T-helper 1 cell treated with Interleukin-12 subunit alpha and Interleukin-12 subunit beta and Interleukin-4 antibody, amounts not matched to agents 30 ng/mL and 1 ng/mL, for 36 hours (primary cell): ENCODE results near the gene AGXT2. TPM values are rescaled to one million over a fixed set of nuclear protein-coding genes. Genes with fewer than 3 reads are reported as not detected.
"Not testable (repeated sequence)": the region's sequence is repeated elsewhere in the genome, so short reads cannot be mapped to it uniquely, and the experiment has no call there.

ENCODE experiments used
- intact Hi-C: fragments of 100-400 bp; cut with micrococcal nuclease; formaldehyde crosslinking; loops from one replicate; pipeline ENCODE4 v1.15.1; 2024
- total RNA-seq: library from RNA; stranded (reverse); gene quantifications from 2 replicates; pipeline ENCODE4 v1.2.3, GENCODE V29; 2022

Gene AGXT2
- total RNA-seq, 1 donor from 2014 or later, result not detected

DNA sequence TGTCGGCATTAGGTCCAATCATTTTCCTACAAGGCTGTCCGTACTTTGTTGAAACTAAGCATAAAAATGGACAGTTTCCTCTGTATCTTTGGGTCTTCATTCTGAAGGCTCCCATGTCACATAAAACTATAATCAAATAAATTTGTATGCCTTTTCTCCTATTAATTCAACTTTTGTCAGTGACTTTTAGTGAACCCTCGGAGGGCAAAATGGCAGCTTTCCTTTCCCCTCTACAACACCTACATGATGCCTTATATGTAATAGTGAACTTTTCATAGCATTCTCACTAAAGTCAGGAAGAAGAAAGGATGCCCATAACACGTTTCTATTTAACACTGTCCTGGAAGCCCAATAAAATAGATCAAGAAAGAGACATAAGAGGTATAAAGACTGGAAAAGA lies 5.1 kb upstream of the AGXT2 start:
- intact Hi-C loops, result no loop called here

GRCh38 chr5:35050541-35051126 lies 2.9 kb upstream of the AGXT2 start:
- intact Hi-C loops, result no loop called here

DNA sequence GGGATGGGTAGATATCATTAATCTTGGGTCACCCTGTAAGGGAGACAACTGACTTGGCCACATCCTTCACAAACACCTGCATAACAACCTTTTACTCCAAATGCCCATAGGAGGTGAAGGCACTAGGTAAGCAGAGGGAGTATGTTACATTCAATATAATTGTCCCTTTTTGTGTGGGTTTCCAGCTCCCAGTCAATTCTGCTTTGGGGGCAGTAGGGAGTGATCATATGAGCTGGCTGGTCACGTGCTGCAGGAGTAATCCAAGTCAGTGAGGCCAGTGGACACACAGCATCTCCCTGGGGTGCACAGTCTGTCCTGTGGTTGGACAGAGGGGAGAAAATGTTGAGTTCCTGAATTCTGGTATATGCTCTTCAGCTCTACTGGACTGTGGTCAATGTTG lies 1.2 kb upstream of the AGXT2 start:
- intact Hi-C loops, result no loop called here

DNA sequence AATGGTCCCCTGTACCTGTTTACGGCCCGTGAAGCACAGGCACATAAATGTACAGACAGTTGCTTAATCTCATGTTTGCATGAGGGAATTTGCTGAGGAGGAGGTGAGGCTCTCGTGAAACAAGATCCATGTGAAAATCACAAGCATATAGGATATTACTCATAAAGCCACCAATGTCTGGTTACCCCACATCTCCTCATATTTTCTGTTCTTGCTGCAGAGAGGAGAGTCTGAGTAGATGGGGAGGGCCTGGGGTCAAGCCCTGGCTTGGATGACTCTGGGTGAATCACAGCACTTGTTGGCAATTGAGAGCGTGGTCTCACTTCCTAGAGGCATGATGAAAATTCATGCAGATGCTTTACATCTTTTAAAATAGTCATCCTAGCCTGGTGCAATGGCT lies 975 bp downstream of the AGXT2 start:
- intact Hi-C loops, result no loop called here

DNA sequence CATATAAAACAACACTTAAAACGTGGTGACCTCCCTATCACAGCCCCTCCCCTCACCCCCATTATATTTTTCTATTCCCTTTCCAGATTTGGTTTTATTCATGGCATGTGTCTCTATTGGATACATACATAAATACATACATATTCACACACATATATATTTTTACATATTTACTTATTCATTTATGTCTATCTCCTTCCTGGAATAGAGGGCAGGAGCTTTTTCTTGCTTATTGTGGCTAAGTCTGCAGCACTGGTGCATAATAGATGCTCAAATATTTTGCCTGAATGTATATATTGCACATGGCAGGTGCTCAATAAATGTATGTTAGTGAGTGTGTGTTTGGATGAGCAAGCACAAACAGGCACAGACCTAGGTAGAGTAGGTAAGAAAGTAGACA lies 2.5 kb downstream of the AGXT2 start:
- intact Hi-C loops, result no loop called here

DNA sequence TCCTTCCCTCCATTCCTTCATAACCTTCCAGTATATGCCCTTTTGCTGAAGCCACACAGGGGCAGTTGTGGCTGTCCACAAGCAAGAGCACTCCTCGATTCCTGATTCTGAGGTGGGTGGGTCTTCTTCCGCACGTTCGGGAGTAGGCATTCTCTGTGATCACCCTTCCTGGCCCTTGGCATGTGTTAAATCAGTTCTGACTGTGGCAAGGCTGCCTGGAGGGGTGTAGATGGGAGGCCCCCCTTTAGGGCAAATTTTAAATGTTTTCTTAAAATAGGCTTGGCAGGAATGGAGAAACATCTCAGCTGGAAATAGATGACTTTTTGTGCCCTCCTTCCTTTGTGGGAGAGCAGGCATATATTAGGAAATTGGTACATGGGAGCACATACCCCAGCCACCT lies 3.1 kb downstream of the AGXT2 start:
- intact Hi-C loops, result no loop called here

- intact Hi-C loops, result no loop called here
Measured at GRCh38 chr5:35042781-35043180, 5.0 kb downstream of the AGXT2 start.

GRCh38 chr5:35041261-35041660 lies 6.5 kb downstream of the AGXT2 start:
- intact Hi-C loops, result no loop called here

DNA sequence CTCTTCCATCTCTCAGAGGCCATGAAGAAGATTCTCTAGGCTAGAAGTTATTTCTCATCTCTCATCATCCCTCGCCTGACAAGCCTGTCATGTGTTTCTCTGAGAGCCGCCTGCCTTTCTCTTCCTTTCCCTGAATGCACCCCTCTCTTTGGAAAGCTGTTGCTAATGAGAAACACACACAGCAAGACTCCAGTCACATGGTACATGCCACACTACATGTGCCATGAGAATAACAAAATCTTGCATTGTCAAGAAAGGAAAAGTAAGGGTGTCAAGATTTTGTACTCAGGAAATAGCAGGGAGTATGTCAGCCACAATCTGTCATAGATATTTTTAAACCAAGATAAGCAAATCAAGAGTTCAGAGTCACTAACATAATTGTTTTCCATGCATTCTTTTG lies 8.9 kb downstream of the AGXT2 start:
- intact Hi-C loops, result no loop called here

GRCh38 chr5:35036536-35036935 lies 11.2 kb downstream of the AGXT2 start:
- intact Hi-C loops, result no loop called here

GRCh38 chr5:35035929-35036328 lies 11.8 kb downstream of the AGXT2 start:
- intact Hi-C loops, result not testable (repeated sequence)

GRCh38 chr5:35035271-35035670 lies 12.5 kb downstream of the AGXT2 start:
- intact Hi-C loops, result no loop called here

GRCh38 chr5:35032356-35032755 lies 15.4 kb downstream of the AGXT2 start:
- intact Hi-C loops, result no loop called here

- intact Hi-C loops, result no loop called here
Measured at GRCh38 chr5:35031276-35031675, 16.5 kb downstream of the AGXT2 start.

- intact Hi-C loops, result no loop called here
Measured at GRCh38 chr5:35030426-35031100, 17.2 kb downstream of the AGXT2 start.

- intact Hi-C loops, result no loop called here
Measured at GRCh38 chr5:35029333-35029732, 18.4 kb downstream of the AGXT2 start.

DNA sequence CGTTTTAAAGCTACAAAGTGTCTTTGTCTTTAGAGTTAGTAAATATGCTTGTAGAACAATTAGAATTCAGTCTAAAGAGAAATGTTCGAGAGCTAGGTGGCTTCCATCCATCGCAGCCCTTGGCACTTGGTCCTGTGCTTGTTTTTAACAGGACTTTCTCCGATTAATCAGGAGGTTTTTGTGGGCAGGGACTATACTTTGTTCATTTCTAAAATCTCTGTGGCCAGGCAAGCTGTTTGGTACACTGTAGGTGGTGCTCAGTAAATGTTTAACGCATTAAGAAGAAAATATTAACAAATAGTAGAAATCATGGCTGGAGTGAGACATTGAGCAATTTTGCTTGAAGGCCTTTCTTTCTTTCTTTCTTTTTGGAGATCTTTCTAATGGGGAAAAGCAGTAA lies 20.8 kb downstream of the AGXT2 start:
- intact Hi-C loops, result no loop called here

DNA sequence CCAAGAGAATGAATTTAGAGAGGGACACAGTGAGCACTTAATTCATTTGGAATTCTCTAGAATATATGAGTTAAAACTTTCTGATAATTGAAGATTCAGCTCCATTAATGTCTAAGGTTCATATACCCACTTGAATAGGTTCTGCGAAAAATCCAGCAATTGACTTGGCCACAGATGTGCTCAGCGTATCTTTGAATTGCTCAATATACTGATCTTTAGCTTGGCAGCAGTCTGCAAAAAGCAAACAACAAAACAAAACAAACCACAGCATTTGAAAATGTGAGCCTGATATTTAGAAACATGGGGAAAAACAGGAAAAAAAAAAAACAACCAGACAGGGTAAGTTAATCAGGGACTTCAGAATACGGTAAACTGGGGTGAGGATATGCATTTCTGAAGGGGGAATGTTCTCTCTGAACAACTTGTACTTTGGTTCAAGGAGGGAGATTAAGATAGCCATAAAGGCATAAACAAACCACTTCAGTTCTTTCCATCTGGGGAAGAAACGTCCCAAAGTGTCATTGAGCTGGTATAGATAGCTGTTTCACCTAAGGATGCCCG lies 21.4 kb downstream of the AGXT2 start:
- intact Hi-C loops, result no loop called here

DNA sequence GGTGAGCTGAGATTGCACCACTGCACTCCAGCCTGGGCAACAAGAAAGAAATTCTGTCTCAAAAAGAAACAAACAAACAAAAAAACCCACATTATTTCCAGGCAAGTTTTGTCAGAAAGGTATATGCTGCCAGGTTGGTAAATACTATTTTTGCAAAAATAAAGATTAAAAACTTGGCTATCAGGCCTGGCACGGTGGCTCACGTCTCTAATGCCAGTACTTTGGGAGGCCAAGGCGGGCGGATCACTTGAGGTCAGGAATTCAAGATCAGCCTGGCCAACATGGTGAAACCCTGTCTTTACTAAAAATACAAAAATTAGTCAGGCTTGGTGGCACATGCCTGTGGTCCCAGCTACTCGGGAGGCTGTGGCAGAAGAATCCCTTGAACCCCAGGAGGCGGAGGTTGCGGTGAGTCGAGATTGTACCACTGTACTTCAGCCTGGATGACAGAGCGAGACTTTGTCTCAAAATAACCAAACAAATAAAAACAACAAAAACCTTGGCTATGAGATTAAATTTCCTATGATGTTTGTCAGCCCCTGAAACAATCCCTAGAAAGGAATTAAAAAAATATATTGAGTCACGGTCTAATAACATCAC lies 22.7 kb downstream of the AGXT2 start:
- intact Hi-C loops, result no loop called here

DNA sequence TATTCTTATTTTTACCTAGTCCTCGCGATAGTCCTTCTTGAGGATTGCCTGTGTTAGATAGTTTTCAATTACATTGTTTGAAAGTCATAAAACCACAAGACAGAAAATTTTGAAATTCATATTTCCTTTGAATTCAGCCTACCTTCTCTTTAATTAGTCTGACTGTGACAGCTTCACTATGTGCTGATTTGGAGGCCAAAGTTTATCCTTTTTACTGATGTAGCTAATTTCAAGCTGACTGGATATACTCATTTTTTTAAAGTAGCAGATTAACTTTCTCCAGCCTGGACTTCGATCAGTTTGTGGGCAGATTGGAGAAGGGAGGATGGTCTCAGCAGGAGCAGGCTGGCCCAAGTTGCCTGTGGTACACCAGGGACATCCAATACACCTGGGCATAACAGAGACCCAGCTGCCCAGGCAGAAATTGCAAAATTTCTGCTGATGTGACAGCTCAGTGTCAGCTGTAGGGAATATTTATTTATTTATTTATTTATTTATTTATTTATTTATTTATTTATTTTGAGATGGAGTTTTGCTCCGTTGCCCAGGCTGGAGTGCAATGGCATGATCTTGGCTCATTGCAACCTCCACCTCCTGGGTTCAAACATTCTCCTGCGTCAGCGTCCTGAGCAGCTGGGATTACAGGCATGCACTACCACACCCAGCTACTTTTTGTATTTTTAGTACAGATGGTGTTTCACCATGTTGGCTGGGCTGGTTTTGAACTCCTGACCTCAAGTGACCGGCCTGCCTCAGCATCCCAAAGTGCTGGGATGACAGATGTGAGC lies 24.2 kb downstream of the AGXT2 start:
- intact Hi-C loops, result no loop called here

- intact Hi-C loops, result no loop called here
Measured at GRCh38 chr5:35016174-35017051, 31.3 kb downstream of the AGXT2 start.
